ENCODE measurements around the gene XRCC5.

XRCC5 gene

DNA sequence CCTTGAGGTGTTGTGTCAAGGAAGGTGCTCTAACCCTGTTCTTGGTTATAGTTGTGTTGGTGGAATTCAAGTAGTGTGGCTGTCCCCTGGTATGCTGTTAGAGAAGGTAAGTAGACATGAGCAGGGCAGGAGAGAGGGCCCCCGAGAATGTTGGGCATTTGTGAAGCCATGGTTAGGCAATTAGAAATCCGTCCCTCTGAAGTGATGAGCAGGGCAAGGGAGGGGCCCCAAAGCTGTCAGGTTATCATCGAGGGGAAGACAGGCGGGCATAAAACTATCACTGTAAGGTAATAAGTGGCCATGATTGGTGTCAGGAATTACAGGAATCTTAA, 5.2 kb downstream of the XRCC5 start:
- Histone ChIP-seq H3K4me3 (ENCODE audit: low read depth, low read length) (peak overlapping the region; percentile 78), H3K36me3 (ENCODE audit: control insufficient read depth, insufficient read depth, low read length) (no peaks in the 10 kb centered on the region)

DNA sequence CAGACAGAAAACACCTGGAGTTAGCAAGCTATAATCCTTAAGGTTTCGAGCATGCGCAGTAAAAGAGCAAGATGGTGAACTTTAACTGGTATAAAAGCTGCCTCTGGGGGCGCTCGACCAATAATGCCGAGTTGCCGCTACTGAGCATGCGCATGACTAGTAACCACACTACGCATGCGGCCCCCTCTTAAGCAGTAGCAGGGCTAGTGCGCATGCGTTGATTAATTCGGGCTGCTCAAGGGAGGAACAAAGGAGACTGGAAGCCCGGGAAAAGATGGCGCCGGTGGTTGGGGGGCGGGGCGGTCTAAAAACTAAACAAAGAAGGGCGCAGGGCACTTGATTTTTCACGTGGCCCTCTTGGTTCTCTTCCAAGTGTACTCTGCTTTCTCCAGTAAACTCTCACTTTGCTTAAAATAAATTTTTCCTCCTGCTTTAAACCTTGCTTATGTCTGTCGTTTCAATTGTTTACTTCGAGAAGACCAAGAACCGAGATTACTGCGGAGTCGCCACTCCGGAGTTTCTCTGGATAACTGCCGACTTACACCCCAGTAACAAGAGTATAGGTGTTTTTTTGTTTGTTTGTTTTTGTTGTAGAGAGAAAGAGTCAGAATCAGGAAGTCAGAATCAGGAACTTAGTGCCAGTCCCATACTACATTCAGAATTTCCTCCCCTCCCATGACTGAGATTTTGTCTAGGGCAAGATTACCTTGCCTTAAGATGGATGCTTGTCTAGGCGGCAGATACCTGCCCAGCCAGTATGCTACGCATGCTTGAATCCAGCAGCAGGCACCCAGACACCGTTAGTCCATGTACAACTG, 5.8 kb downstream of the XRCC5 start:
- Histone ChIP-seq H3K9ac (no peak overlapping the region), H3K4me2 (ENCODE audit: low read length) (peak overlapping the region; percentile 89), H3K36me3 (ENCODE audit: control insufficient read depth, insufficient read depth, low read length) (no peaks in the 10 kb centered on the region), H2AFZ (peak overlapping the region; percentile 71), H3K27ac (peak overlapping the region; percentile 83), H3K4me1 (peaks cover 8% of the 10 kb centered on the region), H3K27me3 (ENCODE audit: control insufficient read depth, insufficient read depth, low read length) (no peaks in the 10 kb centered on the region), H3K79me2 (peaks cover 37% of the 10 kb centered on the region), H3K9me3 (ENCODE audit: control insufficient read depth, low read length) (no peaks in the 10 kb centered on the region), H3K4me3 (ENCODE audit: low read depth, low read length) (peak overlapping the region; percentile 78)
- TF ChIP-seq, protein P1, sequence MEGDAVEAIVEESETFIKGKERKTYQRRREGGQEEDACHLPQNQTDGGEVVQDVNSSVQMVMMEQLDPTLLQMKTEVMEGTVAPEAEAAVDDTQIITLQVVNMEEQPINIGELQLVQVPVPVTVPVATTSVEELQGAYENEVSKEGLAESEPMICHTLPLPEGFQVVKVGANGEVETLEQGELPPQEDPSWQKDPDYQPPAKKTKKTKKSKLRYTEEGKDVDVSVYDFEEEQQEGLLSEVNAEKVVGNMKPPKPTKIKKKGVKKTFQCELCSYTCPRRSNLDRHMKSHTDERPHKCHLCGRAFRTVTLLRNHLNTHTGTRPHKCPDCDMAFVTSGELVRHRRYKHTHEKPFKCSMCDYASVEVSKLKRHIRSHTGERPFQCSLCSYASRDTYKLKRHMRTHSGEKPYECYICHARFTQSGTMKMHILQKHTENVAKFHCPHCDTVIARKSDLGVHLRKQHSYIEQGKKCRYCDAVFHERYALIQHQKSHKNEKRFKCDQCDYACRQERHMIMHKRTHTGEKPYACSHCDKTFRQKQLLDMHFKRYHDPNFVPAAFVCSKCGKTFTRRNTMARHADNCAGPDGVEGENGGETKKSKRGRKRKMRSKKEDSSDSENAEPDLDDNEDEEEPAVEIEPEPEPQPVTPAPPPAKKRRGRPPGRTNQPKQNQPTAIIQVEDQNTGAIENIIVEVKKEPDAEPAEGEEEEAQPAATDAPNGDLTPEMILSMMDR (IDR thresholded peaks at IDR 0.05) = peak; percentile 91

More for the DNA sequence above, 5.2 kb downstream of the XRCC5 start:
- no peak overlapping the region for H3K9ac ChIP-seq
- peak overlapping the region; percentile 26 for H3K27ac ChIP-seq
- peaks cover 41% of the 10 kb centered on the region for H3K79me2 ChIP-seq
- peaks cover 8% of the 10 kb centered on the region for H3K4me1 ChIP-seq
- TF ChIP-seq, protein P1 (IDR thresholded peaks at IDR 0.05) = no peak
- no peaks in the 10 kb centered on the region for H3K27me3 ChIP-seq (ENCODE audit: control insufficient read depth, insufficient read depth, low read length)
- no peaks in the 10 kb centered on the region for H3K9me3 ChIP-seq (ENCODE audit: control insufficient read depth, low read length)
- no peak overlapping the region for H2AFZ ChIP-seq
- H3K4me2 ChIP-seq (ENCODE audit: low read length) = no peak overlapping the region

DNA sequence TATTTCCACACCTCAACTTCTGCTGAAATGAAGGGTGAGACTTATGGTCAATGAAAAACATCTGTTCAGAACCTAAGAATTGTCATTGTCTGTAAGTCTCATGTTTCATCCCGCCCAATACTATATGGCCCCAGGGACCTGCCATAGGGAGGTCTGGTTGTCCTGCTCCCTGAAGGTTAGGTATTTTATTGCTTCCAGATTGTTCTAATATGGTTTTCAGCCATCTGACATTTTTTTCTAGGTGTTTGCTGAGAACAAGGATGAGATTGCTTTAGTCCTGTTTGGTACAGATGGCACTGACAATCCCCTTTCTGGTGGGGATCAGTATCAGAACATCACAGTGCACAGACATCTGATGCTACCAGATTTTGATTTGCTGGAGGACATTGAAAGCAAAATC, 7.3 kb downstream of the XRCC5 start:
- TF ChIP-seq, protein P1 (IDR thresholded peaks at IDR 0.05) = no peak
- no peak overlapping the region for H3K27ac ChIP-seq
- no peaks in the 10 kb centered on the region for H3K9me3 ChIP-seq (ENCODE audit: control insufficient read depth, low read length)
- H3K4me2 ChIP-seq (ENCODE audit: low read length) = no peak overlapping the region
- no peaks in the 10 kb centered on the region for H3K4me1 ChIP-seq
- no peaks in the 10 kb centered on the region for H3K36me3 ChIP-seq (ENCODE audit: control insufficient read depth, insufficient read depth, low read length)
- no peak overlapping the region for H2AFZ ChIP-seq
- H3K9ac ChIP-seq = no peak overlapping the region
- peaks cover 35% of the 10 kb centered on the region for H3K79me2 ChIP-seq
- H3K4me3 ChIP-seq (ENCODE audit: low read depth, low read length) = no peak overlapping the region
- H3K27me3 ChIP-seq (ENCODE audit: control insufficient read depth, insufficient read depth, low read length) = no peaks in the 10 kb centered on the region

GRCh38 chr2:216117561-216118340, 8.6 kb downstream of the XRCC5 start:
- H2AFZ ChIP-seq = no peak overlapping the region
- no peaks in the 10 kb centered on the region for H3K9me3 ChIP-seq (ENCODE audit: control insufficient read depth, low read length)
- no peak overlapping the region for H3K4me2 ChIP-seq (ENCODE audit: low read length)
- H3K27ac ChIP-seq = no peak overlapping the region
- no peaks in the 10 kb centered on the region for H3K4me1 ChIP-seq
- no peak overlapping the region for H3K4me3 ChIP-seq (ENCODE audit: low read depth, low read length)
- H3K36me3 ChIP-seq (ENCODE audit: control insufficient read depth, insufficient read depth, low read length) = no peaks in the 10 kb centered on the region
- TF ChIP-seq, protein P1 (IDR thresholded peaks at IDR 0.05) = no peak
- no peaks in the 10 kb centered on the region for H3K27me3 ChIP-seq (ENCODE audit: control insufficient read depth, insufficient read depth, low read length)
- H3K79me2 ChIP-seq = peaks cover 41% of the 10 kb centered on the region
- no peak overlapping the region for H3K9ac ChIP-seq
